ENCODE measurements around the gene CNTD1.

CNTD1 gene

DNA sequence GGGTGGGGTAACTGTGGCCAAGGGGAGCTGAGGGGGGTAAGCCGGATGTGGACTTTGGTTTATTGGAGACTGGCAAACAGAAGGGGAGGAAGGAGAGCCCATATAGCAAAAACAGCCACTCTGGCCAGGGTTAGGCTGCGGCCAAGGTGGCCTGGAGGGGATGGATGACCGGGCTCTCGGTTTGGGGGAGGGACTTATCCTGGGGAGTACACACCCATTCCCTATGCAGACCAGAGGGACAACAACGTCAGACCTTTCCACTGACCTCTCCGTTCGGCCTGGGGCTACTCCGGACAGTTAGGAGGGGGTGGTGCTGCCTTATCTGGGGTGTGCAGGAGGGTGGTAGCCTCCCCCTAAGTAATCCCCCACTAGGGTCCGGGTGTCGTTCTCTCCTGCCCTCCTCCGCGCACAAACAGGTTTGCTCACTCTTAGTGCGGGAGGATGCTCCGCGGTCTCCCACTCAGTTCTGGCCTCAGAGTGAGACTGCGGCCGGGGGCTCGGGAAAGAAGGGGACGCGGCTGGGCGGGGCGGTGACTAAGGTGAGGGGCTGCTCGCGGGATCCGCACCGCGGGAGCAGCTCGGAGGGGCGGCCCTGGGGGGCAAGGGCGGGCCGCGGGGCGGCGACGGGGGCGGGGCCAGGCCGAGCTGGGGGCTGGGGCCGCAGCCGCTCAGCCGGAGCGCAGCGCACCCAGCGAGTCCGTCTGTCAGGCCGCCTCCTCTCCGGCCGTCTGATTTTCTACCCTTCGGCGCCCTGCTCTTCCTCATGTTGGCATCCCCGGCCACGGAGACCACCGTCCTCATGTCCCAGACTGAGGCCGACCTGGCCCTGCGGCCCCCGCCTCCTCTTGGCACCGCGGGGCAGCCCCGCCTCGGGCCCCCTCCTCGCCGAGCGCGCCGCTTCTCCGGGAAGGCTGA lies 18.5 kb upstream of the CNTD1 start, which contains the start of gene WNK4:
WNK4 (plus strand) TSS at position 675 of the 915 bp plus-strand sequence; CDS start at position 764, 89 bp downstream.
- DNase-seq: no peak

DNA sequence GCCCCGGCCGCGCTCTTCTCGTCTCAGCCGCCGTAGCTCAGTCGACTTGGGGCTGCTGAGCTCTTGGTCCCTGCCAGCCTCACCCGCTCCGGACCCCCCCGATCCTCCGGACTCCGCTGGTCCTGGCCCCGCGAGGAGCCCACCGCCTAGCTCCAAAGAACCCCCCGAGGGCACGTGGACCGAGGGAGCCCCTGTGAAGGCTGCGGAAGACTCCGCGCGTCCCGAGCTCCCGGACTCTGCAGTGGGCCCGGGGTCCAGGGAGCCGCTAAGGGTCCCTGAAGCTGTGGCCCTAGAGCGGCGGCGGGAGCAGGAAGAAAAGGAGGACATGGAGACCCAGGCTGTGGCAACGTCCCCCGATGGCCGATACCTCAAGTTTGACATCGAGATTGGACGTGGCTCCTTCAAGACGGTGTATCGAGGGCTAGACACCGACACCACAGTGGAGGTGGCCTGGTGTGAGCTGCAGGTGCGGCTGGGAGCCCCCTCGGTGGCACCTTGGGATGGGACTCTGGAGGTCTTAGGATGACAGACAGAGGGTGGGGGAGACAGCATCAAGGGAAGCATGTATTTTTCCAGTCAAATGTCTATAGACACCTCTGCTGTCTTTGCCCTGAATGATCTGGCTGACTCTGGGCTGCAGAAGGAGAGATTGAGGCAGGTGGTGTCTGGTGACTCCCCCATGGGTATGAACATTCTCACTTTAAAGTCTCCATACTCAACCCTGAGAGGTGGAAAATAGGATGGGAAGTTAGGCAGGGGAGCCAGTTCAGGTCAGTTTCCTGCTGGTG lies 17.6 kb upstream of the CNTD1 start:
- no peak for DNase-seq

DNA sequence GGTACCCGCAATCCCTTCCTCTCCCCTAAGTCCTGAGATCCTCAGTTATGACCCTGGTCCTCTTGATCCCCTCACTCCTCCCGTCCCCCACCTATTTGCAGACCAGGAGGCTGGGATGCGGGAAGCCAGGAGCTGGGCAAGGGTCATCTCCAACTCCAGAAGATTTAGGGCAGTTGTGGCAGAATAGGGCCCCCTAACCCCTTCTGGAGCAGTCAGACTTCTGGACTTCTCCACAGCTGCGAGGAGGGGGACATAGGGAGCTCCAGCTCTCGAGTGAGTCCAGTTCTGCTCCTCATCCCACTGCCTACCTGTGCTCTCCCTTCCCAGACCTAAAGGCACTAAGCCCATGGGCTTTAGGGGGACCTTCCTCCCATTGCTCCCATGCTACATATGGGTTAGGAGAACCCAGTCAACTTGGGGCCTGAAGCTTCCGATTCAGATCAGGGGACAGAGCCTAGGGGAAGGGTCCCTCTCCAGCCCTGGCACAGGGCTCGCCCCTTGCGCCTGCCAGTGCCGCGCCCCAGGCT lies 17.0 kb upstream of the CNTD1 start:
- no peak for DNase-seq

DNA sequence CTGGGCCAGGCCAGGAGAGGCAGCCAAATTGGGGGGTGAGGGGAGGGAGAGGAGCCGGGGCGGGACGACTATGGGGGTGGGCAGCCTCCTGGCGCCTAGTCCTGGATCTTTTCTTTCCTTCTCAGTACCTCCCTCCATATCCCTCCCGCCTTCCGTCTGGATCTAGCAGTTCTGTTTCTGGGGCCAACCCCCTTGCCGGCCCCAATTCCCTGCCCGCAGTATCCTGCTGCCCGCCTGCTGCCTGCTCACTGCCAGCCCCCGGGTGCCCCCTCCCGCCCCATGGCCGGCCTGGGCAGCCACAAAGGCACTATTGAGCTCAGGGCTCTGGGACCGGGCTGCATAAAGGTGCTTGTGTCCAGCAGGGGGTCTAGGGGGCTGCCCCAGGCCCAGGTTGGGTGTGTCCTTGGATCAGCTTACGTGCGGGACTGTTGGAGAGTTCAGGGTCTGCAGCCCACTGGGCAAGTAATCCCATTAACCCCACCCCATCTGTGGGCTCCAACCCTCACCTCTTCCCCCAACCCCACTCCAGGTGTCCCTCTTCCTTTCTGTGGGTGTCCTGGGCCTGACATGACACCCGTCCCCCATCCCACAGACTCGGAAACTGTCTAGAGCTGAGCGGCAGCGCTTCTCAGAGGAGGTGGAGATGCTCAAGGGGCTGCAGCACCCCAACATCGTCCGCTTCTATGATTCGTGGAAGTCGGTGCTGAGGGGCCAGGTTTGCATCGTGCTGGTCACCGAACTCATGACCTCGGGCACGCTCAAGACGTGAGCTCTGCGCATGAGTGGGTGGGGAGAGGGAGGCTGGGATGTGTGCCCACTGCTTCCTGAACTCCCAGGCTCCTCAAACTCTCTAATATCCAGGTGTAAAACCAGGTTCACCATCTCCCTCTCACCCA lies 16.2 kb upstream of the CNTD1 start:
- no peak for DNase-seq

DNA sequence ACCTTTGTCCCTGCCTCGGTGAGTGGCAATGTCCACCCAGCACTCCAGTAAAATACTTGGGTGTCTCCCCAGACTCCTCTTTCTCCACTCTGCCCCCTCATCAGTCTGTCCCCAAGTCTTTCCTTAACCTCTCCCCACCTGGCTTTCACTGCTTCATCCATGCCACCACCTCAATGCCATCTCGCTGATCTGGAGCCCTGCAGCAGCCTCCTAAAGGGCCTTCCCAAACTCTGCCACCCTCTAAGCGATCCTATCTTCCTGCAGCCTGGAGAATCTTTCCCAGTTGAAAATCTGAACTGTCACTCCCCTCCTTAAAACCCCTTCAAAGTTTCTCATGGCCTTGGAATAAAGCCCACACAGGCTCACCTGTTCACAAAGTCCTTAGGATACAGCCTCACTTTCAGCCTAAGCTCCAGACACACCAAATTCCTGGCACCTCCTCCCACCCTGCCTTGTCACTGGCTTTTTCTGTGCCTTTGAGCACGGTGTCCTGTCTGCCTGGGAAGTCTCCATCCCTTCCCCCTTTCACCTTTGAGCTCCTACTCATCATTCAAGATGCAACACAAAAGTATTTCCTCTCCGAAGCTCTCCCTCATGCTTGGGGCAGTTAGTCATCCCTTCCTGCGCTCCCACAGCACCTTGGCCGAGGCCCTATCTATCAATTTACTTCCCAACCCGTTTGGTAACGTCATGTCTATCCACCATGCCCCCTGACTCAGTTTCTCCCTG lies 15.4 kb upstream of the CNTD1 start:
- DNase-seq: no peak

DNA sequence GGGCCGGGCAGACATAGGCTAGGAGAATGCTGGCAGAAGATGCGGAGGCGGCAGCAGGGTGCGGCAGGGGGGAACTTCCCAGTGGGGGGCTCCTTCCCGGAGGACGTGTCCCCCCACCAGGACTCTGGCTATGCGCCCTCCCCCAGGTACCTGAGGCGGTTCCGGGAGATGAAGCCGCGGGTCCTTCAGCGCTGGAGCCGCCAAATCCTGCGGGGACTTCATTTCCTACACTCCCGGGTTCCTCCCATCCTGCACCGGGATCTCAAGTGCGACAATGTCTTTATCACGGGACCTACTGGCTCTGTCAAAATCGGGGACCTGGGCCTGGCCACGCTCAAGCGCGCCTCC lies 14.9 kb upstream of the CNTD1 start:
- no peak for DNase-seq

DNA sequence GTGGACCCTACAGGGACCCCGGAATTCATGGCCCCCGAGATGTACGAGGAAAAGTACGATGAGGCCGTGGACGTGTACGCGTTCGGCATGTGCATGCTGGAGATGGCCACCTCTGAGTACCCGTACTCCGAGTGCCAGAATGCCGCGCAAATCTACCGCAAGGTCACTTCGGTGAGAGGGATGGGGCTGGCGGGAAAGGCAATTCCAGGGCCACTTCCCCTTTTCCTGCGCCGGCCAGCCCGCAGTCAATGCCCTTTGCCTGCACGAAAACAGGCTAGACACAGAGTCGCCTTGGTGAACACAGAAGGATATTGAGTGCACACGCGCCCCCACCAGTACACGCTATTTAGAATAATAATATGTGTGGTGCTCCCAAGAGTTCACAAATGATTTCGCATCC lies 14.3 kb upstream of the CNTD1 start:
- no peak for DNase-seq

DNA sequence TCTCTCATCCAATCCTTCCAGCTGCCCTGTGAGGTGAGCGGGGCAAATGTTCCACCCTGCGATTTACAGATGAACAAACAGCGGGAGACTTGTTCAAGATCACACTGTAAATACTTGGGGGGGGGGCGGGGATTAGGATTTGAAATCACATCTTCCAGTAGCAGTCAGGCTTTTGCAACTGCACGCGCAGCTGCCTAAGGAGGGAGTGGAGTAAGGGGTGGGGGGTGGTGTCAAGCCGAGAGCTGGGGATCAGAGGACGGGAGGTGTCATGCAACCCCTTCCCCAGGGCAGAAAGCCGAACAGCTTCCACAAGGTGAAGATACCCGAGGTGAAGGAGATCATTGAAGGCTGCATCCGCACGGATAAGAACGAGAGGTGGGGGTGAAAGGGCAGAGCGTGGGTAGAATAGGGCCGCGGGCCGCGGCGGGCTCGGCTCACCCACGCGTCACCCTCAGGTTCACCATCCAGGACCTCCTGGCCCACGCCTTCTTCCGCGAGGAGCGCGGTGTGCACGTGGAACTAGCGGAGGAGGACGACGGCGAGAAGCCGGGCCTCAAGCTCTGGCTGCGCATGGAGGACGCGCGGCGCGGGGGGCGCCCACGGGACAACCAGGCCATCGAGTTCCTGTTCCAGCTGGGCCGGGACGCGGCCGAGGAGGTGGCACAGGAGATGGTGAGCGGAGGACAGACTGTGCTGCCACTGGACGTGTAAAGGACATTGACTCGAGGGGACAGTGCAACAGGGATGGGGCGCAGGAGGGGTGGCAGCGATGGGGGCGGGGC lies 13.7 kb upstream of the CNTD1 start:
- DNase-seq: no peak

DNA sequence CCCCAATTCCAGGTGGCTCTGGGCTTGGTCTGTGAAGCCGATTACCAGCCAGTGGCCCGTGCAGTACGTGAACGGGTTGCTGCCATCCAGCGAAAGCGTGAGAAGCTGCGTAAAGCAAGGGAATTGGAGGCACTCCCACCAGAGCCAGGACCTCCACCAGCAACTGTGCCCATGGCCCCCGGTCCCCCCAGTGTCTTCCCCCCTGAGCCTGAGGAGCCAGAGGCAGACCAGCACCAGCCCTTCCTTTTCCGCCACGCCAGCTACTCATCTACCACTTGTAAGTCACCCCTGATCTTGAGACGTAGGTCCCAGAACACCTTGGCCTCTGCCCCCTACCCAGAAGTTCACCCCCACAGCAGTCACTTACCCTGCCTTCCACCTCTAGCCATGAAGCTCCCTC lies 11.4 kb upstream of the CNTD1 start:
- DNase-seq: no peak

DNA sequence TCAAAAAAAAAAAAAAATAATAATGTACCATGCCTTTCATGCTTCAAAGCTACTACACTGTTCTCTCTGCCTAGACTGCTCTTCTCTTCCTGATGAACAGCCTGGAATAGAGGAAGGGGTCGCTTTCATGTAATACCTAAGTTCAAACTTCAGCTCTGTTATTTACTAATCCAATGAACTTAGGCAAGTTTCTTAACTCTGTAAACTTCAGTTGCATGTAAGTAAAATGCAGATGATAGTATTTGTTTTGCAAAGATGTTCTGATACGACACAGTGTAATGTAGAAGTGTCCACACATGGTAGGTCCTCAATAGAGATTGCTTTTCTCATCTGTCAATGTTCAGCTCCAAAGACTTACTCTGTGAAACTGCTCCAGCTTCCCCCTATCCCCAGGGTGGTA lies 6.7 kb upstream of the CNTD1 start:
- no peak for DNase-seq

DNA sequence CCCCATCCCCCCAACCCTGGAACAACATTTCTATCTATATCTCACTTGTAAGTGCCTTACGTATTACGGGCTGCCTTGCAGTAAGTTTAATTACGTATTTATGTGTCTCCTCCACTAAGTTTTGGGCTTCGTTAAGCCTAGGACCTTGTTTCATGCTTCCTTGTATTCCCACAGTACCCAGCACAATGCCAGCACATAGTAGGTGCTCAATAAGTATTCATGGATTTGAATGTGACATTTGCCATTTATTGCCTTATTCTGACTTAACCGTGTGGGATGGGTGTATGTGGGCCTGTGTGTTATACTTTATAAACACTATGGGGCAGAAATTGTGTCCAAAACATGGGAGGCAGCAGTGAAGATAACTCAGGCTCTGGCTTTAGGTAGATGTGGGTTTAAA lies 6.1 kb upstream of the CNTD1 start:
- DNase-seq: no peak

DNA sequence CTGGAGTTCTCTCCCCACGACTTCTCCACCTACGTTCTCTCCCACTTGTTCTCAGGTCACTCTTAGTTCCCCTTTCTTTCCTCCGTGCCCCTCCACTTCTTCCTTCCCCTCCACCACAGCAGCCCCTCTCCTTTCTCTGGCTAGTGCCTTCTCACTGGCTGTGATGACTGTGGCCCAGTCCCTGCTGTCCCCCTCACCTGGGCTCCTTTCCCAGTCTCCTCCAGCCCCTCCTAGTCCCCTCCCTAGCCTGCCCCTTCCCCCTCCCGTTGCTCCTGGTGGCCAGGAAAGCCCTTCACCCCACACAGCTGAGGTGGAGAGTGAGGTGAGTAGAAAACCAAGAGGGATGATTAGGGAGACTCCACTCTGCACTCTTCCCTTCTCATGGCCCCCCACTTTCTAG lies 3.6 kb upstream of the CNTD1 start:
- DNase-seq: no peak

DNA sequence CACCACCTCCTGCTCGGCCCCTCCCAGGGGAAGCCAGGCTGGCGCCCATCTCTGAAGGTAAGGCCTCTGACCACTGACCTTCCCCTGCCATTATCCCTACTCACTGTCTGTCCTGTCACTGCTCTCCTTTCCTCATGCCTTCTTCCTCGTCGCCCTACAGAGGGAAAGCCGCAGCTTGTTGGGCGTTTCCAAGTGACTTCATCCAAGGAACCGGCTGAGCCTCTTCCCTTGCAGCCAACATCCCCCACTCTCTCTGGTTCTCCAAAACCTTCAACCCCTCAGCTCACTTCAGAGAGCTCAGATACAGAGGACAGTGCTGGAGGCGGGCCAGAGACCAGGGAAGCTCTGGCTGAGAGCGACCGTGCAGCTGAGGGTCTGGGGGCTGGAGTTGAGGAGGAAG lies 3.2 kb upstream of the CNTD1 start:
- no peak for DNase-seq

DNA sequence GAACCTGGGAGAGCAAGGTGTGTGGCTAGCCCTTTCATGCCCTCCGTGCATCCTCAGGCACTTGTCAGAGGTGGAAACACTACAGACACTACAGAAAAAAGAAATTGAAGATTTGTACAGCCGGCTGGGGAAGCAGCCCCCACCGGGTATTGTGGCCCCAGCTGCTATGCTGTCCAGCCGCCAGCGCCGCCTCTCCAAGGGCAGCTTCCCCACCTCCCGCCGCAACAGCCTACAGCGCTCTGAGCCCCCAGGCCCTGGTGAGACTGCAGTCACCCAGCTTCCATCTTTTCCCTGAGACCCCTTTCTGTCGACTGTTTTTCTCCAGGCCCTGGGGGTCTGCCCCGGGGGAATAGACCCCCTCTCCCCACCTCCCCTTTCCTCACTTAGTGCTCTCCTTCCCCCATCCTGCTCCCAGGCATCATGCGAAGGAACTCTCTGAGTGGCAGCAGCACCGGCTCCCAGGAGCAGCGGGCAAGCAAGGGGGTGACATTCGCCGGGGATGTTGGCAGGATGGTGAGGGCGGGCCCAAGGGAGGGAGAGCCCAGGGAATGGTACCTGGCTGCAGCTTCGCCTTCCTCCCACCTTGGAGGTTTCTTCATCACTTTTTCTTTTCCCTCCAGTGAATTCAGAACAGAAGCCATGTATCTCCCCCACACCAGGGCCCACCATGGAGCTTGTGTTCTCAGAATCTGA lies 2.4 kb upstream of the CNTD1 start:
- DNase-seq: no peak

DNA sequence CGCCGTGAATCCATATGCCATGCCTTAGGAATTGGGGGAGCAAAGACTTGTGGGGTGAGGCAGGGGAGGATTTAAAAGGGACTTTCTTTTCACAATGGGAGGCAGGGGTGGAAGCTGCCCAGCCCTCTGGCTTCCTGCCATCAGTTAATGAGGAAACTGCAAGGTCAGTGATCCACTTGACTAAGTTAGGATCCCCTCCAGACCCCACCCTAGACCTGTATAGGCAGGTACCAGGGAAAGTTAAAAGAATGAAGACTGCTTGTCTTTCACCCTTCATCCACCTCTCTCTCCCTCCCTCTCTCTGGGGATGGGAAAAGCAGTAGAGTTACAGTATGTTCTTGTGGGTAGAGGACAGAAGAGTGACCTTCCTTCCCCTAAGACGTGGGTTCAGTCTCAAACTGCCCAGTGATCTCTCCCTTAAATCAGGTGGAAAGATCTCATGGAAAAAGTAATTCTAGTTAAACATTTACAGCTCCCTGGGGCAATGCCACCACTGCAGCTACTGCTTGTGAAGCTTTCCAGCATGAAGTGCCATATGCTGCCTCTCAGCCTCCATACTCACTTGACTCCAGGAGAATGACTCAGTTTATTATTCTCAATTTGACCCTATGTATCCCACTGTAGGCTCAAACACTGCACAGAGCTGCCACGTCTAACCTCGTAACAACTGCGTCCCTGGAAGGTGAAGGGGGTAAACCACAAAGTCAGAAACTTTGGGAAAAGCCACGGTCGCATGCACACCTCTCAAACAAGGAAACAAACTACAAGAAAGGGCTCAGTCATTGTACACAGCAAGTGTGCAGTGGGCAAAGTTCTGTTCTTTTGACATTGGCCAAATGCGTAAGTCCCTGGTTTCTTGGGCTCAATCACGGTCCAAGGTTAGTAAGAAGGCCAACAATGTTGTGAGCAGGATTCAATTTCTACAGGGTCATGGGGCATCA lies 1.3 kb upstream of the CNTD1 start:
- DNase-seq: no peak

DNA sequence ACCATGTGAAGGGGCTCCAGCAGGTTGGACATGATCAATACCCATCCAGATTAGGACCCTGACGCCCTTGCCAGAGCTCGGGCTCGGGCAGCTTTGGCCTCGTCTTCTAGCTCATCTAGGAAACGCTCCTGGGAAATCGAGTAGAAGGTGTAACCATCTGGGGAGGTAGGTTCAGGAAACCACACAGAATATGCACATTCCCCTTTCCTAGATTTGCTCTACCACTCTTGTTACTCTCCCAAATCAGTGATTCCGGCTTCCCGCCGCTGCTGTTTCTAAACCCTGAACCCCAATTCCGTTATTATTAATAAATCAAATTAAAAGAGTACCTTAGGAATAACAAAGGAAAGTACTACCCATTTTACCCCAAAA lies 664 bp upstream of the CNTD1 start:
- DNase-seq: no peak

DNA sequence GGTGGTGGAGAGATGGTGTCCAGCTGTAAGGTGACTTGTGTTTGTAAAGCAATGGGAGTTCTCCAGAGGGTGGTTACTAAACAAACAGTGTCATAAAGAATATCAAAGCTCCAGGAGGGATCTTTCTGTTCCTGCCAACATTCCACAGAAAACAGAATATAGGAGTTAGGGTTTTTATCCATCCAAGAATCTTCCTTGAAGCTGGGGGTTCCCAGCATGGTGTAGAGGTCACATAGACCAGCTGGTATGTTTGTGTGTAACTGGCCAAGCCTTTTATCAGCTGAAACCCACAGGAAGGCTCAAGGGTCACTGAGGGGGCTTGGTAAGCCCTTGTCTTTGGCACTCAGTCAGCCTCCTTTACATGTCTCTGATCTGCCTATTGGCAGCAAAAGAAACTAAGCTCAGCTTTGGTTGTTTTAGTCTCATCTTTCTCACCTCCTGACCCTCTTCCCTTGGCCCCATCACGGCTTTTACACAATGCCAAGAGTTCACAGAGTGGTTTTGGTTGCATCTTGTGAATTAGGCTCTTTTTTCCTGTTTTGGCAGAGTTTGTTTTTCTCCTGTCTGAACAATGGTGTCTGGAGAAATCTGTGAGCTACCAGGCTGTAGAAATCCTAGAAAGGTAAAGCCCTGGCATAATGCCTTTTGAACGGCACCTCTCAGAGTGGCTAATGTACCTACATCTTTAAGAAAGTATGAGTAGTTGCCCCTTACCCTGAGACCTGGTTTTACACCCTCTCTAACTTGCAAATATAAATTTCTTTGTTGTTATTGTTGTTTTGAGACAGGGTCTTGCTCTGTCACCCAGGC lies 4.6 kb downstream of the CNTD1 start:
- DNase-seq: no peak

DNA sequence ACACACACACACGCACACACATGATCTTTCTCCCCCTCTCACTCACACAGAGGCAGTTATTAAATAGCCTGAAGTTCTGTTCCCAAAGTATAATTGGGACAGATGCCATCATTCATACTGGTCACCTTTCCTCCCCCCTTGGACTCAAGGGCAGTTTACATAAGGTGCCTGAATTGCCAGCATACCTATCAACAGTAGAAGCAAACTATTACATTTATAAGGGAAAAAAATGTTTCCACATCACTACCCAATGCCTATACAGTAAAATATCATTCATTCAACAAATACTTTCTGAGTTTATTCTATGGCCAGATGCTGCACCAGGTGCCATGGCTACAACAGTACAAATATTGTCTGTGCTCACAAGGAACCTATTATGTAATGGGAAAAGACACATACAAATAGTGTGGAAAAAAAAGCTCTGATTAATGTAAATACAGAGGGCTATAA lies 6.3 kb downstream of the CNTD1 start:
- DNase-seq: no peak

DNA sequence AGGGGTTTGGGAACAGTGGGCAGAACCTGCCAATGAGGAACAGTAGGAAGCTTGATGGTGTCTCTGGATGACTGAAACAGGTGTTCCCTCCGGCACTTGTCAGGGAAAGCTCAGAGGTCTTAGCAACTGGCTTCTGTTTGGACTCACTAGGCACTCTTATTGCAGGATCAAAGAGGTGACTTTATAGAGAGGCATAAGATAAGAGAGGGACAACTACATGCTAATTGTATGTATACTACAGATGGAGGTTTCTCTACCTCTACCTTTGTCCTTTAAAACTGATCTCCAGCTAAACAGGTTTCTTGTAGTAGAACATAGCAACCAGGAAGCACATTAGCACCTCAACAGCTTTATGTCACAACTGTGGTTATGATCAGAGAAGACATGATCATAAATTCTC lies 7.6 kb downstream of the CNTD1 start:
- DNase-seq: no peak

All from activated CD4-positive, alpha-beta T cell treated with anti-CD3 and anti-CD28 coated beads for 48 hours (primary cell).